Measurements from ENCODE around the gene IFNAR2. TPM values are rescaled to one million over a fixed set of nuclear protein-coding genes. Genes with fewer than 3 reads are reported as not detected.

Gene IFNAR2
- total and polyA plus RNA-seq, 4 donors: 21.4 to 38.4 (median 27.5) TPM

- Histone ChIP-seq H3K9me3 (ENCODE audit: control insufficient read depth in 4 of 4, insufficient read depth in 3 of 4, low read length in 3 of 4) (no peaks in the 10 kb centered on the region), H3K27me3 (ENCODE audit: control insufficient read depth in 3 of 3, insufficient read depth in 3 of 3, low read length in 2 of 3) (no peaks in the 10 kb centered on the region), H3K9ac (ENCODE audit: insufficient read depth in 1 of 2, low read length in 2 of 2) (no peak overlapping the region), H3K4me3 (no peak overlapping the region), H3K4me1 (ENCODE audit: control insufficient read depth in 5 of 5, insufficient read depth in 5 of 5, low read length in 5 of 5) (no peaks in the 10 kb centered on the region), H3K36me3 (ENCODE audit: control insufficient read depth in 4 of 4, insufficient read depth in 4 of 4, low read length in 4 of 4) (peaks cover 4 to 33% (median 15%) of the 10 kb centered on the region in 4 donors), H3K27ac (ENCODE audit: low read depth in 1 of 2, low read length in 1 of 2) (peak overlapping the region in 1 of 2 donors; percentile 8)
- TF ChIP-seq CTCF (IDR thresholded peaks at IDR 0.05; ENCODE audit: control extremely low read depth, extremely low read depth): no peak
- ATAC-seq (ENCODE audit: insufficient read depth, low FRiP score) (no peak), DNase-seq (no peak)
- 44 to 68% methylated on average over 7 of the region's 7 CpGs for WGBS, 2 donors
Measured at GRCh38 chr21:33259995-33260394, 30.3 kb downstream of the IFNAR2 start.

DNA sequence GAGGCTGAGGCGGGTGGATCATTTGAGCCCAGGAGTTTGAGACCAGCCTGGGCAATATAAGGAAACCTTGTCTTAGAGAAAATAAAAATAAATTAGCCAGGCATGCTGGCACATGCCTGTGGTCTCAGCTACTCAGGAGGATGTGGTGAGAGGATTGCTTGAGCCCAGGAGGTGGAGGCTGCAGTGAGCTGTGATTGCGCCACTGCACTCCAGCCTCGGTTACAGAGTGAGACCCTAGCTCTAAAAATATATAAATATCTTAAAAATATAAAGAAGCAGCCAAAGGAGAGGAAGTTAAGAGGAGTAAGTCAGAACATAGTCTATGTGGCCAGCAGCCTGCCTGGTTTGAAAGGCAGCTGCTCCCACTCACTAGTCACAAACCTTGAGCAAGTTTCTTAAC lies 31.9 kb downstream of the IFNAR2 start:
- Histone ChIP-seq H3K27ac (ENCODE audit: low read depth in 1 of 2, low read length in 1 of 2) (peak overlapping the region in 1 of 2 donors; percentile 14), H3K27me3 (ENCODE audit: control insufficient read depth in 3 of 3, insufficient read depth in 3 of 3, low read length in 2 of 3) (no peaks in the 10 kb centered on the region), H3K36me3 (ENCODE audit: control insufficient read depth in 4 of 4, insufficient read depth in 4 of 4, low read length in 4 of 4) (peaks cover 4 to 23% (median 12%) of the 10 kb centered on the region in 4 donors), H3K9me3 (ENCODE audit: control insufficient read depth in 4 of 4, insufficient read depth in 3 of 4, low read length in 3 of 4) (no peaks in the 10 kb centered on the region), H3K9ac (ENCODE audit: insufficient read depth in 1 of 2, low read length in 2 of 2) (no peak overlapping the region), H3K4me1 (ENCODE audit: control insufficient read depth in 5 of 5, insufficient read depth in 5 of 5, low read length in 5 of 5) (peaks cover 0 to 6% (median under 1%) of the 10 kb centered on the region in 5 donors), H3K4me3 (no peak overlapping the region)
- DNase-seq: no peak
- no peak for ATAC-seq (ENCODE audit: insufficient read depth, low FRiP score)
- TF ChIP-seq CTCF (IDR thresholded peaks at IDR 0.05; ENCODE audit: control extremely low read depth, extremely low read depth): no peak
- WGBS, 2 donors: 29 to 54% methylated on average over 3 of the region's 3 CpGs

DNA sequence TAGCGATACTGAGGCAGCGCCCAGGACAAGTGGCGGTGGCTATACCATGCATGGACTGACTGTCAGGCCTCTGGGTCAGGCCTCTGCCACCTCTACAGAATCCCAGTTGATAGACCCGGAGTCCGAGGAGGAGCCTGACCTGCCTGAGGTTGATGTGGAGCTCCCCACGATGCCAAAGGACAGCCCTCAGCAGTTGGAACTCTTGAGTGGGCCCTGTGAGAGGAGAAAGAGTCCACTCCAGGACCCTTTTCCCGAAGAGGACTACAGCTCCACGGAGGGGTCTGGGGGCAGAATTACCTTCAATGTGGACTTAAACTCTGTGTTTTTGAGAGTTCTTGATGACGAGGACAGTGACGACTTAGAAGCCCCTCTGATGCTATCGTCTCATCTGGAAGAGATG lies 33.2 kb downstream of the IFNAR2 start:
- no peak overlapping the region for H3K27ac ChIP-seq (ENCODE audit: low read depth in 1 of 2, low read length in 1 of 2)
- no peak for TF ChIP-seq CTCF (IDR thresholded peaks at IDR 0.05; ENCODE audit: control extremely low read depth, extremely low read depth)
- H3K36me3 ChIP-seq (ENCODE audit: control insufficient read depth in 4 of 4, insufficient read depth in 4 of 4, low read length in 4 of 4): peaks cover 3 to 15% (median 5%) of the 10 kb centered on the region in 4 donors
- H3K4me3 ChIP-seq: no peak overlapping the region
- no peak overlapping the region for H3K9ac ChIP-seq (ENCODE audit: insufficient read depth in 1 of 2, low read length in 2 of 2)
- H3K4me1 ChIP-seq (ENCODE audit: control insufficient read depth in 5 of 5, insufficient read depth in 5 of 5, low read length in 5 of 5): peaks cover 0 to 13% (median 4%) of the 10 kb centered on the region in 5 donors
- H3K27me3 ChIP-seq (ENCODE audit: control insufficient read depth in 3 of 3, insufficient read depth in 3 of 3, low read length in 2 of 3): no peaks in the 10 kb centered on the region
- no peak for ATAC-seq (ENCODE audit: insufficient read depth, low FRiP score)
- WGBS, 2 donors: 96 to 97% methylated on average over 11 of the region's 11 CpGs
- no peak for DNase-seq
- H3K9me3 ChIP-seq (ENCODE audit: control insufficient read depth in 4 of 4, insufficient read depth in 3 of 4, low read length in 3 of 4): no peaks in the 10 kb centered on the region

- Histone ChIP-seq H3K9ac (ENCODE audit: insufficient read depth in 1 of 2, low read length in 2 of 2) (no peak overlapping the region), H3K9me3 (ENCODE audit: control insufficient read depth in 4 of 4, insufficient read depth in 3 of 4, low read length in 3 of 4) (no peaks in the 10 kb centered on the region), H3K27ac (ENCODE audit: low read depth in 1 of 2, low read length in 1 of 2) (no peak overlapping the region), H3K4me3 (no peak overlapping the region), H3K36me3 (ENCODE audit: control insufficient read depth in 4 of 4, insufficient read depth in 4 of 4, low read length in 4 of 4) (peaks cover 0 to 20% (median 7%) of the 10 kb centered on the region in 4 donors), H3K27me3 (ENCODE audit: control insufficient read depth in 3 of 3, insufficient read depth in 3 of 3, low read length in 2 of 3) (no peaks in the 10 kb centered on the region), H3K4me1 (ENCODE audit: control insufficient read depth in 5 of 5, insufficient read depth in 5 of 5, low read length in 5 of 5) (peaks cover 0 to 13% (median 5%) of the 10 kb centered on the region in 5 donors)
- DNase-seq (no peak), ATAC-seq (ENCODE audit: insufficient read depth, low FRiP score) (no peak)
- no peak for TF ChIP-seq CTCF (IDR thresholded peaks at IDR 0.05; ENCODE audit: control extremely low read depth, extremely low read depth)
- 94 to 96% methylated on average over 11 of the region's 11 CpGs for WGBS, 2 donors
Measured at GRCh38 chr21:33264561-33264960, 34.8 kb downstream of the IFNAR2 start.
